ENCODE results near the gene DNM3.

GRCh38 chr1:172236958-172237357, 395.7 kb downstream of the DNM3 start:
- TF ChIP-seq POLR2A (IDR thresholded peaks at IDR 0.05) (no peak), CTCF (IDR thresholded peaks at IDR 0.05) (no peak)

All from lower leg skin (tissue), 3 donors.